Uterus (tissue), 2 donors: ENCODE data around the gene CEP104.

Source experiments
- POLR2A ChIP-seq, 2 donors: fragments of 450-650 bp; IDR thresholded peaks; one replicate each; pipeline ENCODE4 v1.6.1; 2016; ENCODE audit warnings: antibody characterized with exemption in 2 of 2, mild to moderate bottlenecking in 1 of 2, moderate library complexity in 1 of 2
- TF ChIP-seq, protein P1 (sequence below), 4 experiments: fragments of 200-600 bp in 2 of 4; fragments of 450-650 bp in 2 of 4; sonication (generic) in 2 of 4; IDR thresholded peaks; one replicate each; pipeline ENCODE4 v1.5.1; 2016 to 2019; ENCODE audit warnings: antibody characterized with exemption in 4 of 4, mild to moderate bottlenecking in 2 of 4, moderate library complexity in 1 of 4

DNA sequence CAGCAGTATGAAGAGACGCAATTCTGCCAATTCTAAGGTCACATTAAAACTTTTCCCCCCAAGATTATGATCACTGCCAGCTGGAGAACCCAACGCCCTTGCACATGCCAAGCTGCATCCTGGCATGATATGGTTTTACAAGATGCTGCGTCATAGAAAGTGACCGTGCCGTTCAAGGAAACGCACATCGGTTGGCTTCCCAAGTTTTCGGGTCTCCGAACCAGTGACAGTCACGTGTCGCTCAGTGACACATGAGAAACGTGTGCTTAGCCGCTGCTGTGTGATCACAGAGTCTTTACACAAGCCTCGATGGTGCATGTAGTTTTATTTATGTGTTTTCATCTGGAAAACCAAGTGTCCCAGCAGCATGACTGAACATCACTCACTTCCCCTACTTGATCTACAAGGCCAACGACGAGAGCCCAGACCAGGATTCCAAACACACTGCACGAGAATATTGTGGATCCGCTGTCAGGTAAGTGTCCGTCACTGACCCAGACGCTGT is 77.0 kb downstream of the CEP104 start:
- TF ChIP-seq POLR2A (IDR thresholded peaks at IDR 0.05): no peak
- TF ChIP-seq, protein P1, sequence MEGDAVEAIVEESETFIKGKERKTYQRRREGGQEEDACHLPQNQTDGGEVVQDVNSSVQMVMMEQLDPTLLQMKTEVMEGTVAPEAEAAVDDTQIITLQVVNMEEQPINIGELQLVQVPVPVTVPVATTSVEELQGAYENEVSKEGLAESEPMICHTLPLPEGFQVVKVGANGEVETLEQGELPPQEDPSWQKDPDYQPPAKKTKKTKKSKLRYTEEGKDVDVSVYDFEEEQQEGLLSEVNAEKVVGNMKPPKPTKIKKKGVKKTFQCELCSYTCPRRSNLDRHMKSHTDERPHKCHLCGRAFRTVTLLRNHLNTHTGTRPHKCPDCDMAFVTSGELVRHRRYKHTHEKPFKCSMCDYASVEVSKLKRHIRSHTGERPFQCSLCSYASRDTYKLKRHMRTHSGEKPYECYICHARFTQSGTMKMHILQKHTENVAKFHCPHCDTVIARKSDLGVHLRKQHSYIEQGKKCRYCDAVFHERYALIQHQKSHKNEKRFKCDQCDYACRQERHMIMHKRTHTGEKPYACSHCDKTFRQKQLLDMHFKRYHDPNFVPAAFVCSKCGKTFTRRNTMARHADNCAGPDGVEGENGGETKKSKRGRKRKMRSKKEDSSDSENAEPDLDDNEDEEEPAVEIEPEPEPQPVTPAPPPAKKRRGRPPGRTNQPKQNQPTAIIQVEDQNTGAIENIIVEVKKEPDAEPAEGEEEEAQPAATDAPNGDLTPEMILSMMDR (IDR thresholded peaks at IDR 0.05): no peak
